Vagina (tissue), 2 donors: ENCODE measurements around the gene LCLAT1.

ENCODE experiments used
- POLR2A ChIP-seq, 2 donors: fragments of 450-650 bp; IDR thresholded peaks; one replicate each; pipeline ENCODE4 v1.6.1; 2017; ENCODE audit warnings: antibody characterized with exemption in 2 of 2, mild to moderate bottlenecking in 2 of 2, moderate library complexity in 2 of 2
- POLR2AphosphoS5 ChIP-seq, 2 donors: sonication (generic); formaldehyde crosslinking; IDR thresholded peaks; one replicate each; pipeline ENCODE4 v1.9.0; 2017; ENCODE audit warnings: antibody characterized with exemption in 2 of 2, mild to moderate bottlenecking in 2 of 2, low read depth in 1 of 2; ENCODE audit not compliant: insufficient read depth in 1 of 2
- TF ChIP-seq, protein P1 (sequence below), 3 experiments: fragments of 450-650 bp in 2 of 3; fragments of 200-600 bp in 1 of 3; sonication (generic) in 1 of 3; IDR thresholded peaks; one replicate each; pipeline ENCODE4 v1.5.1; 2017 to 2019; ENCODE audit warnings: antibody characterized with exemption in 3 of 3, mild to moderate bottlenecking in 2 of 3, moderate library complexity in 2 of 3

DNA sequence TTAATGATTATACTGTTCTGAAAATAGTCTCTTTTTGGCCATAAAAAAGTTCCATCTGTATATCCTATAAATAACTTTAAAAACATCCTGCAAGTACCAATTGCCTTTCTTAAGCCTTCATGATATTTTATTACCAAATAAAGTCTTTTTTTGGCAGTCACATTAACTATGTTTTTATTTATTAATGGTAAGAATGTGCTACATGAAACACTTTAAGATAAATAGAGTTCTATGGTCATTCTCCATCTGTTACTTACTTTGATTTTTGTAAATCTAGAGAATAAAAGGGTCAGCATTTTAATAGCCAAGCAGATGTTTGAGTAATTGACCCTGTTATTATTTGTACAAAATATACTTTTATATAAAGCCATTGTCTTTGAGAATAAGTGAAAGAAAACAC lies 52.6 kb downstream of the LCLAT1 start:
- TF ChIP-seq POLR2A (IDR thresholded peaks at IDR 0.05) (no peak), POLR2AphosphoS5 (IDR thresholded peaks at IDR 0.05; ENCODE audit: insufficient read depth in 1 of 2, low read depth in 1 of 2) (no peak)
- TF ChIP-seq, protein P1, sequence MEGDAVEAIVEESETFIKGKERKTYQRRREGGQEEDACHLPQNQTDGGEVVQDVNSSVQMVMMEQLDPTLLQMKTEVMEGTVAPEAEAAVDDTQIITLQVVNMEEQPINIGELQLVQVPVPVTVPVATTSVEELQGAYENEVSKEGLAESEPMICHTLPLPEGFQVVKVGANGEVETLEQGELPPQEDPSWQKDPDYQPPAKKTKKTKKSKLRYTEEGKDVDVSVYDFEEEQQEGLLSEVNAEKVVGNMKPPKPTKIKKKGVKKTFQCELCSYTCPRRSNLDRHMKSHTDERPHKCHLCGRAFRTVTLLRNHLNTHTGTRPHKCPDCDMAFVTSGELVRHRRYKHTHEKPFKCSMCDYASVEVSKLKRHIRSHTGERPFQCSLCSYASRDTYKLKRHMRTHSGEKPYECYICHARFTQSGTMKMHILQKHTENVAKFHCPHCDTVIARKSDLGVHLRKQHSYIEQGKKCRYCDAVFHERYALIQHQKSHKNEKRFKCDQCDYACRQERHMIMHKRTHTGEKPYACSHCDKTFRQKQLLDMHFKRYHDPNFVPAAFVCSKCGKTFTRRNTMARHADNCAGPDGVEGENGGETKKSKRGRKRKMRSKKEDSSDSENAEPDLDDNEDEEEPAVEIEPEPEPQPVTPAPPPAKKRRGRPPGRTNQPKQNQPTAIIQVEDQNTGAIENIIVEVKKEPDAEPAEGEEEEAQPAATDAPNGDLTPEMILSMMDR (IDR thresholded peaks at IDR 0.05): no peak
